ENCODE results near the gene UQCRQ. TPM values are rescaled to one million over a fixed set of nuclear protein-coding genes. Genes with fewer than 3 reads are reported as not detected.

The UQCRQ gene
- total and polyA plus RNA-seq, 9 of the 15 experiments (the other 6 are each of a cell fraction or from before 2014, with no cell fraction given), result 235 to 2,421 (median 883) TPM

DNA sequence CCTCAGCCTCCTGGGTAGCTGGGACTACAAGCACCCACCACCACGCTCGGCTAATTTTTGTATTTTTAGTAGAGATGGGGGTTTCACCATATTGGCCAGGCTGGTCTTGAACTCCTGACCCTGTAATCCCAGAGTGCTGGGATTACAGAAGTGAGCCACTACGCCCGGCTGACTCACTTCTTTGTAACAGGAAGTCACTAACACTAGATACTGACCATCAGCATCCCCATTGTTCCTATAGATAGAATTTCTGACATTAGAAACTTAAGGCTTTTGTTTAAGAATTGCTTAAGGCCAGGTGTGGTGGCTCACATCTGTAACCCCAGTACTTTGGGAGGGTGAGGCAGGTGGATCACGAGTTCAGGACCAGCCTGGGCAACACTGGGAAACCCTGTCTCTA lies 49.2 kb downstream of the UQCRQ start:
- Histone ChIP-seq H3K27ac (ENCODE audit: extremely low read depth, low read depth, low read length) (no peak overlapping the region), H4K20me1 (replicated peaks; ENCODE audit: control insufficient read depth, insufficient read depth, low read length) (no peaks in the 10 kb centered on the region), H3K79me2 (ENCODE audit: control insufficient read depth, insufficient read depth, low read length) (no peaks in the 10 kb centered on the region), H3K9me1 (ENCODE audit: control insufficient read depth, insufficient read depth, low read length) (no peaks in the 10 kb centered on the region), H3K4me1 (replicated peaks in 1 of 2; ENCODE audit: control insufficient read depth in 2 of 2, insufficient read depth in 2 of 2, low read length in 2 of 2) (no peaks in the 10 kb centered on the region), H3K4me3 (no peak overlapping the region), H3K27me3 (ENCODE audit: control insufficient read depth in 2 of 2, insufficient read depth in 2 of 2, low read length in 2 of 2) (no peaks in the 10 kb centered on the region), H3K9me3 (replicated peaks; ENCODE audit: control insufficient read depth, insufficient read depth, low read depth, low read length) (no peaks in the 10 kb centered on the region), H3K36me3 (ENCODE audit: control insufficient read depth, insufficient read depth, low read length) (peaks cover 30% of the 10 kb centered on the region; the same call in 2 of the 3 replicates), H2AFZ (ENCODE audit: low read depth, low read length) (no peak overlapping the region), H3K9ac (ENCODE audit: insufficient read depth in 1 of 2, low read depth in 2 of 2, low read length in 2 of 2) (no peak overlapping the region), H3K4me2 (ENCODE audit: insufficient read depth, low read length) (no peak overlapping the region)
- ATAC-seq (peak; percentile 67), FAIRE-seq (no peak), DNase-seq (ENCODE audit: extremely low read depth in 1 of 4, low spot score in 3 of 4) (peak in 1 of 4 experiments; percentile 21)
- BruUV-seq (replicated peaks), result no TSS peak
- CTCF ChIA-PET (ENCODE audit: low intra/inter-chr PET ratio), result no interaction called here
- POLR2A ChIA-PET, result no interaction called here
- in situ Hi-C loops (cut with MboI) (loop anchor here (10.0 kb wide), 1 partner anchor 1729 kb away; the partner anchor contains the start of gene SEC24A), intact Hi-C loops (cut with micrococcal nuclease) (no loop called here)
- WGBS (ENCODE audit: insufficient coverage, low coverage, missing lambda C conversion rate), result 59% methylated on average over 5 of the region's 5 CpGs
- TF ChIP-seq, protein P1, sequence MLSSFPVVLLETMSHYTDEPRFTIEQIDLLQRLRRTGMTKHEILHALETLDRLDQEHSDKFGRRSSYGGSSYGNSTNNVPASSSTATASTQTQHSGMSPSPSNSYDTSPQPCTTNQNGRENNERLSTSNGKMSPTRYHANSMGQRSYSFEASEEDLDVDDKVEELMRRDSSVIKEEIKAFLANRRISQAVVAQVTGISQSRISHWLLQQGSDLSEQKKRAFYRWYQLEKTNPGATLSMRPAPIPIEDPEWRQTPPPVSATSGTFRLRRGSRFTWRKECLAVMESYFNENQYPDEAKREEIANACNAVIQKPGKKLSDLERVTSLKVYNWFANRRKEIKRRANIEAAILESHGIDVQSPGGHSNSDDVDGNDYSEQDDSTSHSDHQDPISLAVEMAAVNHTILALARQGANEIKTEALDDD (IDR thresholded peaks at IDR 0.05), result no peak
- TF ChIP-seq, protein P2, sequence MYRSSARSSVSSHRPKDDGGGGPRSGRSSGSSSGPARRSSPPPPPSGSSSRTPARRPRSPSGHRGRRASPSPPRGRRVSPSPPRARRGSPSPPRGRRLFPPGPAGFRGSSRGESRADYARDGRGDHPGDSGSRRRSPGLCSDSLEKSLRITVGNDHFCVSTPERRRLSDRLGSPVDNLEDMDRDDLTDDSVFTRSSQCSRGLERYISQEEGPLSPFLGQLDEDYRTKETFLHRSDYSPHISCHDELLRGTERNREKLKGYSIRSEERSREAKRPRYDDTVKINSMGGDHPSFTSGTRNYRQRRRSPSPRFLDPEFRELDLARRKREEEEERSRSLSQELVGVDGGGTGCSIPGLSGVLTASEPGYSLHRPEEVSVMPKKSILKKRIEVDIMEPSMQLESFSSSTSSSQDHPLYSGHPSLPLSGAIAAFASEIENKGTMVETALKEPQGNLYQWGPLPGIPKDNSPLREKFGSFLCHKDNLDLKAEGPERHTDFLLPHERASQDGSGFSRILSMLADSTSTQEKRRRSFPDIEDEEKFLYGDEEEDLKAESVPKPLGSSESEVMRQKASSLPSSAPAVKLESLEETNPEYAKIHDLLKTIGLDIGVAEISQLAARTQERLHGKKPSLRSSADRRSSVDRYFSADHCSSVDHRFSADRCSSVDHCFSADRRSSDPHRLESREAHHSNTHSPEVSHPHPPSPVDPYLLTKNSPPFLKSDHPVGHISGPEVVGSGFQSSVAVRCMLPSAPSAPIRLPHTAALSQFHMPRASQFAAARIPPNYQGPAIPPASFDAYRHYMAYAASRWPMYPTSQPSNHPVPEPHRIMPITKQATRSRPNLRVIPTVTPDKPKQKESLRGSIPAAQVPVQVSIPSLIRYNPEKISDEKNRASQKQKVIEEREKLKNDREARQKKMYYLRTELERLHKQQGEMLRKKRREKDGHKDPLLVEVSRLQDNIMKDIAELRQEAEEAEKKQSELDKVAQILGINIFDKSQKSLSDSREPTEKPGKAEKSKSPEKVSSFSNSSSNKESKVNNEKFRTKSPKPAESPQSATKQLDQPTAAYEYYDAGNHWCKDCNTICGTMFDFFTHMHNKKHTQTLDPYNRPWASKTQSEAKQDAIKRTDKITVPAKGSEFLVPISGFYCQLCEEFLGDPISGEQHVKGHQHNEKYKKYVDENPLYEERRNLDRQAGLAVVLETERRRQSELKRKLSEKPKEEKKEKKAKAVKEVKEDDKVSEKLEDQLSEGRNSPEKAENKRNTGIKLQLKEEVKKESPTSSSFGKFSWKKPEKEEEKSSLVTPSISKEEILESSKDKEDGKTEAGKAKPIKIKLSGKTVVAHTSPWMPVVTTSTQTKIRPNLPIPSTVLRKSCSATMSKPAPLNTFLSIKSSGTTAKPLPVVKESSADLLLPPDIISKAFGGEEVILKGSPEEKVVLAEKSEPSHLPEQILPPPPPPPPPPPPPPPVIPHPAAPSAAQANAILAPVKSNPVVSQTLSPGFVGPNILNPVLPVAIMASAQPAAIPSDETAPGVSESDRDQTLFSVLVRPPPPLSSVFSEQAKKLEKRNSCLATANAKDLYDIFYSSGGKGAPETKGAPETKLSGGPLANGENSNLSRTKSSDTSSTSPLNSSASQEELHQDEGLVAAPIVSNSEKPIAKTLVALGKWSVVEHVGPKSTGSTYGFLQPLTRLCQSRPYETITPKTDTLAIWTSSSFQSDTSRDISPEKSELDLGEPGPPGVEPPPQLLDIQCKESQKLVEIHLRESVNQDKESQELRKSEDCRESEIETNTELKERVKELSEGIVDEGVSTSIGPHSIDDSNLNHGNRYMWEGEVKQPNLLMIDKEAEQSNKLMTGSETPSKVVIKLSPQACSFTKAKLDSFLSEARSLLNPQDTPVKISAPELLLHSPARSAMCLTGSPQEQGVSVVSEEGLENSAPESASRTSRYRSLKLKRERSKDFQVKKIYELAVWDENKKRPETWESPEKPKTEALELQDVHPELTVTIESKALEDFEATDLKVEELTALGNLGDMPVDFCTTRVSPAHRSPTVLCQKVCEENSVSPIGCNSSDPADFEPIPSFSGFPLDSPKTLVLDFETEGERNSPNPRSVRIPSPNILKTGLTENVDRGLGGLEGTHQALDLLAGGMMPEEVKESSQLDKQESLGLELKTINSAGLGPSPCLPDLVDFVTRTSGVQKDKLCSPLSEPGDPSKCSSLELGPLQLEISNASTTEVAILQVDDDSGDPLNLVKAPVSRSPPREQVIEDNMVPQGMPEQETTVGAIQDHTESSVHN (IDR thresholded peaks at IDR 0.05; ENCODE audit: borderline replicate concordance in 1 of 2, low read depth in 1 of 2), result no peak
- TF ChIP-seq FOSL1 (tag; conservative IDR thresholded peaks at IDR 0.05) (peak; percentile 32; the same call in 1 of the 2 replicates), KAT8 (IDR thresholded peaks at IDR 0.05; ENCODE audit: low read depth) (no peak), ZNF324 (CRISPR knock-in tag; IDR thresholded peaks at IDR 0.05) (no peak), ZNF431 (CRISPR knock-in tag; IDR thresholded peaks at IDR 0.05) (no peak), TARDBP (IDR thresholded peaks at IDR 0.05) (no peak), TBP (optimal IDR thresholded peaks at IDR 0.05; ENCODE audit: low read depth, low read length) (peak; percentile 67), SOX6 (IDR thresholded peaks at IDR 0.05) (peak; percentile 38; the same call in 1 of the 2 replicates), SLC30A9 (CRISPR knock-in tag; IDR thresholded peaks at IDR 0.05) (no peak), SRSF9 (IDR thresholded peaks at IDR 0.05; ENCODE audit: borderline replicate concordance, low read depth, low read length) (no peak), ZNF449 (CRISPR knock-in tag; IDR thresholded peaks at IDR 0.05) (no peak), GATAD2B (IDR thresholded peaks at IDR 0.05; ENCODE audit: borderline replicate concordance) (no peak), GABPB1 (CRISPR knock-in tag; IDR thresholded peaks at IDR 0.05) (no peak)
